K562 (cell line): ENCODE results near the gene FGF2. TPM values are rescaled to one million over a fixed set of nuclear protein-coding genes. Genes with fewer than 3 reads are reported as not detected.

ENCODE experiments used
- CREB1 ChIP-seq, 2 experiments: sonication (generic) in 1 of 2; formaldehyde crosslinking in 1 of 2; IDR thresholded peaks; 2 replicates each; pipeline versions ENCODE4 v1.6.1 to v1.8.0; 2012 to 2022; ENCODE audit warnings: inconsistent platforms in 1 of 2, mild to moderate bottlenecking in 1 of 2, missing genetic modification reagents in 1 of 2, moderate library complexity in 1 of 2
- DEAF1 ChIP-seq: fragments of 450-650 bp; formaldehyde crosslinking; IDR thresholded peaks from 2 replicates; pipeline ENCODE4 v1.4.0; 2020; ENCODE audit warnings: mild to moderate bottlenecking, moderate library complexity
- FOXK2 ChIP-seq, 2 experiments: fragments of 450-650 bp; IDR thresholded peaks in 1 of 2; conservative IDR thresholded peaks in 1 of 2; 2 replicates each; pipeline ENCODE4 v1.6.1; 2016; ENCODE audit warnings: low read depth in 2 of 2, mild to moderate bottlenecking in 1 of 2
- RAD21 ChIP-seq, 2 experiments: fragments of 250-450 bp in 1 of 2; fragments of 450-650 bp in 1 of 2; sonication (Bioruptor Pico) in 1 of 2; formaldehyde crosslinking in 1 of 2; IDR thresholded peaks in 1 of 2; conservative IDR thresholded peaks in 1 of 2; 2 replicates each; pipeline versions ENCODE4 v1.4.0 to v1.8.0; 2020 to 2022; ENCODE audit warnings: mild to moderate bottlenecking in 2 of 2, moderate library complexity in 1 of 2
- ZMIZ1 ChIP-seq, 2 experiments: fragments of 150-350 bp in 1 of 2; IDR thresholded peaks; 2 replicates each; pipeline ENCODE4 v1.6.1; 2012 to 2016; ENCODE audit warnings: low read depth in 2 of 2, low read length in 2 of 2, mild to moderate bottlenecking in 1 of 2, moderate library complexity in 1 of 2
- ZNF655 ChIP-seq: fragments of 250-450 bp; sonication (Bioruptor Pico); IDR thresholded peaks from 2 replicates; pipeline ENCODE4 v1.5.0; 2021
- polyA plus RNA-seq, 8 experiments: library from polyadenylated mRNA; depleted of rRNA in 4 of 8; stranded (reverse) in 5 of 8; unstranded in 3 of 8; fragments of >200 nt; fragmentation: Nextera tagmentation in 2 of 8; fragmentation: Illumina TruSeq in 1 of 8; extraction: Ambion mirVana in 2 of 8; extraction: Trizol in 1 of 8; gene quantifications; 2 replicates each; pipeline versions ENCODE4 v1.2.1 to v1.2.3, GENCODE V29; 2011 to 2014; ENCODE audit warnings: inconsistent platforms in 1 of 8, missing spikeins in 1 of 8
- total RNA-seq, 7 experiments: library from RNA; depleted of rRNA in 6 of 7; stranded (reverse); fragments of >200 nt in 6 of 7; fragmentation: Illumina TruSeq in 2 of 7; extraction: Trizol in 2 of 7; gene quantifications; 2 replicates each; pipeline versions ENCODE4 v1.2.1 to v1.2.3, GENCODE V29; 2011 to 2021; ENCODE audit warnings: low replicate concordance in 1 of 7
- TF ChIP-seq, protein P1 (sequence below), 2 experiments: fragments of 450-650 bp; formaldehyde crosslinking in 1 of 2; IDR thresholded peaks; 2 replicates each; pipeline versions ENCODE4 v1.4.0 to v1.6.1; 2014 to 2020; ENCODE audit warnings: mild to moderate bottlenecking in 2 of 2, borderline replicate concordance in 1 of 2, low read depth in 1 of 2

Gene FGF2
- total and polyA plus RNA-seq, 9 of the 15 experiments (the other 6 are each of a cell fraction or from before 2014, with no cell fraction given) = 2.5 to 19.4 (median 9.2) TPM

DNA sequence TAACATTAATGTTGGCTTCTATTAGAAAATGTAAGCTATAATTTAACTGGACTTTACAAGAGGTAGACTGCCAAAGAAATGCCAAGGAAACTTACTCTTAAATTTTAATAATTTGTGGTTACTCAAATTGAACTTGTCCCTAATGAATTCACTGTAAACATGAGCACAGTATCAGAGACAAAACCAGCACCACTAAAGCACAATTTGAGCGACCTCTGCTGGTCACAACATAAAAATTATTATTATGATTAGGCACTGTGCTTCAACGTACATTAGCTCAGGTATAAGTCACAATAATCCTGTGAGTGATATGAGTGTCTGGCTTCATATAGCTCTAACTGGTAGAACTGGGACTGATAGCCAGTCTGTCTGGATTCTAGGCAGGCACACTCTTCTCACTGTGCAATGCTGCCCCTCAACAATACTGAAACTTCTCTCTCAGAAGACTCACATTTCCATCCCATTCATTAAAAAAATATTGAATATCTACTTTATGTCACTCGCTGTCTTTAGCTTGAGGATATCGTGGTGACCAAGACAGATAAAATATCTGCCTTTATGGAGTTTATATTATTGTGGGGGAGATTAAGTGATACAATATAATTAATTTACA is 87.8 kb downstream of the FGF2 start (continued):
- TF ChIP-seq, protein P1, sequence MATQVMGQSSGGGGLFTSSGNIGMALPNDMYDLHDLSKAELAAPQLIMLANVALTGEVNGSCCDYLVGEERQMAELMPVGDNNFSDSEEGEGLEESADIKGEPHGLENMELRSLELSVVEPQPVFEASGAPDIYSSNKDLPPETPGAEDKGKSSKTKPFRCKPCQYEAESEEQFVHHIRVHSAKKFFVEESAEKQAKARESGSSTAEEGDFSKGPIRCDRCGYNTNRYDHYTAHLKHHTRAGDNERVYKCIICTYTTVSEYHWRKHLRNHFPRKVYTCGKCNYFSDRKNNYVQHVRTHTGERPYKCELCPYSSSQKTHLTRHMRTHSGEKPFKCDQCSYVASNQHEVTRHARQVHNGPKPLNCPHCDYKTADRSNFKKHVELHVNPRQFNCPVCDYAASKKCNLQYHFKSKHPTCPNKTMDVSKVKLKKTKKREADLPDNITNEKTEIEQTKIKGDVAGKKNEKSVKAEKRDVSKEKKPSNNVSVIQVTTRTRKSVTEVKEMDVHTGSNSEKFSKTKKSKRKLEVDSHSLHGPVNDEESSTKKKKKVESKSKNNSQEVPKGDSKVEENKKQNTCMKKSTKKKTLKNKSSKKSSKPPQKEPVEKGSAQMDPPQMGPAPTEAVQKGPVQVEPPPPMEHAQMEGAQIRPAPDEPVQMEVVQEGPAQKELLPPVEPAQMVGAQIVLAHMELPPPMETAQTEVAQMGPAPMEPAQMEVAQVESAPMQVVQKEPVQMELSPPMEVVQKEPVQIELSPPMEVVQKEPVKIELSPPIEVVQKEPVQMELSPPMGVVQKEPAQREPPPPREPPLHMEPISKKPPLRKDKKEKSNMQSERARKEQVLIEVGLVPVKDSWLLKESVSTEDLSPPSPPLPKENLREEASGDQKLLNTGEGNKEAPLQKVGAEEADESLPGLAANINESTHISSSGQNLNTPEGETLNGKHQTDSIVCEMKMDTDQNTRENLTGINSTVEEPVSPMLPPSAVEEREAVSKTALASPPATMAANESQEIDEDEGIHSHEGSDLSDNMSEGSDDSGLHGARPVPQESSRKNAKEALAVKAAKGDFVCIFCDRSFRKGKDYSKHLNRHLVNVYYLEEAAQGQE (IDR thresholded peaks at IDR 0.05; ENCODE audit: borderline replicate concordance) = peak; percentile 76; the same call in 1 of the 2 replicates
- TF ChIP-seq, protein P1 (CRISPR knock-in tag; IDR thresholded peaks at IDR 0.05; ENCODE audit: low read depth) = no peak
- TF ChIP-seq RAD21 (CRISPR knock-in tag; conservative IDR thresholded peaks at IDR 0.05 in 1 of 2, IDR thresholded peaks at IDR 0.05 in 1 of 2) = peak; percentile 69 to 77
- TF ChIP-seq ZNF655 (CRISPR knock-in tag) = no peak
- 0 out of 2 replicates have a peak, but pooled peaks have one; percentile 41 for TF ChIP-seq DEAF1 (CRISPR knock-in tag)
- TF ChIP-seq ZMIZ1 (IDR thresholded peaks at IDR 0.05; ENCODE audit: low read depth in 2 of 2, low read length in 2 of 2) = no peak
- no peak for TF ChIP-seq CREB1 (IDR thresholded peaks at IDR 0.05)
- TF ChIP-seq CREB1 (CRISPR knock-in tag; IDR thresholded peaks at IDR 0.05) = no peak
- TF ChIP-seq FOXK2 (conservative IDR thresholded peaks at IDR 0.05 in 1 of 2, IDR thresholded peaks at IDR 0.05 in 1 of 2; ENCODE audit: low read depth in 2 of 2) = peak; percentile 60 to 72
